ENCODE results near the gene FKBP8. TPM values are rescaled to one million over a fixed set of nuclear protein-coding genes. Genes with fewer than 3 reads are reported as not detected.

The FKBP8 gene
- total RNA-seq, 1 donor from 2014 or later = 203 TPM

GRCh38 chr19:18504886-18505610 lies 38.3 kb downstream of the FKBP8 start:
- H3K4me1 Mint-ChIP-seq (ENCODE audit: low read depth, unreplicated experiment) = peaks cover 43% of the 10 kb centered on the region
- peaks cover 15% of the 10 kb centered on the region for H3K9me3 Mint-ChIP-seq (ENCODE audit: unreplicated experiment)
- DNase-seq = no peak
- H3K27ac Mint-ChIP-seq (ENCODE audit: unreplicated experiment) = no peak overlapping the region
- peaks cover 2% of the 10 kb centered on the region for H3K27me3 Mint-ChIP-seq (ENCODE audit: unreplicated experiment)
- no peak for TF ChIP-seq CTCF (IDR thresholded peaks at IDR 0.05; ENCODE audit: partially characterized antibody, unreplicated experiment)
- H3K36me3 Mint-ChIP-seq (ENCODE audit: unreplicated experiment) = no peaks in the 10 kb centered on the region
- H3K4me3 Mint-ChIP-seq (ENCODE audit: unreplicated experiment) = no peak overlapping the region

- Mint-ChIP-seq H3K4me1 (ENCODE audit: low read depth, unreplicated experiment) (peaks cover 43% of the 10 kb centered on the region), H3K27me3 (ENCODE audit: unreplicated experiment) (peaks cover 2% of the 10 kb centered on the region), H3K9me3 (ENCODE audit: unreplicated experiment) (peaks cover 15% of the 10 kb centered on the region), H3K27ac (ENCODE audit: unreplicated experiment) (no peak overlapping the region), H3K4me3 (ENCODE audit: unreplicated experiment) (peak overlapping the region; percentile 51), H3K36me3 (ENCODE audit: unreplicated experiment) (no peaks in the 10 kb centered on the region)
- no peak for TF ChIP-seq CTCF (IDR thresholded peaks at IDR 0.05; ENCODE audit: partially characterized antibody, unreplicated experiment)
- no peak for DNase-seq
Measured at GRCh38 chr19:18503971-18504885, 39.1 kb downstream of the FKBP8 start.

- no peak for TF ChIP-seq CTCF (IDR thresholded peaks at IDR 0.05; ENCODE audit: partially characterized antibody, unreplicated experiment)
- H3K4me3 Mint-ChIP-seq (ENCODE audit: unreplicated experiment) = no peak overlapping the region
- H3K27me3 Mint-ChIP-seq (ENCODE audit: unreplicated experiment) = peaks cover 2% of the 10 kb centered on the region
- DNase-seq = no peak
- H3K36me3 Mint-ChIP-seq (ENCODE audit: unreplicated experiment) = no peaks in the 10 kb centered on the region
- peaks cover 43% of the 10 kb centered on the region for H3K4me1 Mint-ChIP-seq (ENCODE audit: low read depth, unreplicated experiment)
- H3K9me3 Mint-ChIP-seq (ENCODE audit: unreplicated experiment) = peaks cover 15% of the 10 kb centered on the region
- H3K27ac Mint-ChIP-seq (ENCODE audit: unreplicated experiment) = no peak overlapping the region
Measured at GRCh38 chr19:18503337-18503970, 39.9 kb downstream of the FKBP8 start.

GRCh38 chr19:18502638-18503294 lies 40.6 kb downstream of the FKBP8 start:
- H3K36me3 Mint-ChIP-seq (ENCODE audit: unreplicated experiment) = no peaks in the 10 kb centered on the region
- peaks cover 41% of the 10 kb centered on the region for H3K4me1 Mint-ChIP-seq (ENCODE audit: low read depth, unreplicated experiment)
- H3K27me3 Mint-ChIP-seq (ENCODE audit: unreplicated experiment) = no peaks in the 10 kb centered on the region
- peak overlapping the region; percentile 41 for H3K27ac Mint-ChIP-seq (ENCODE audit: unreplicated experiment)
- no peak for TF ChIP-seq CTCF (IDR thresholded peaks at IDR 0.05; ENCODE audit: partially characterized antibody, unreplicated experiment)
- no peak for DNase-seq
- H3K9me3 Mint-ChIP-seq (ENCODE audit: unreplicated experiment) = peaks cover 13% of the 10 kb centered on the region
- H3K4me3 Mint-ChIP-seq (ENCODE audit: unreplicated experiment) = no peak overlapping the region

Data from glutamatergic neuron (in vitro differentiated cells).